Vagina (tissue), 2 donors: Measurements from ENCODE around the gene SS18L1.

Experiments used
- CTCF ChIP-seq, 3 experiments: fragments of 450-650 bp in 2 of 3; fragments of 200-600 bp in 1 of 3; sonication (generic) in 1 of 3; IDR thresholded peaks; one replicate each; pipeline ENCODE4 v1.5.1; 2017 to 2019; ENCODE audit warnings: antibody characterized with exemption in 3 of 3, mild to moderate bottlenecking in 2 of 3, moderate library complexity in 2 of 3
- POLR2A ChIP-seq, 2 donors: fragments of 450-650 bp; IDR thresholded peaks; one replicate each; pipeline ENCODE4 v1.6.1; 2017; ENCODE audit warnings: antibody characterized with exemption in 2 of 2, mild to moderate bottlenecking in 2 of 2, moderate library complexity in 2 of 2

- no peak for TF ChIP-seq POLR2A (IDR thresholded peaks at IDR 0.05)
- no peak for TF ChIP-seq CTCF (IDR thresholded peaks at IDR 0.05)
Measured at GRCh38 chr20:62155428-62156253, 12.1 kb downstream of the SS18L1 start.
